AML-193 (cell line): ENCODE measurements around the gene LRRC4C.
"Not testable (repeated sequence)": the region's sequence is repeated elsewhere in the genome, so short reads cannot be mapped to it uniquely, and the experiment has no call there.

Experiments
- DNase-seq, 2 experiments: peaks; one replicate each; lab custom pipeline; 2025; lab: John Stamatoyannopoulos, UW

Gene LRRC4C

DNA sequence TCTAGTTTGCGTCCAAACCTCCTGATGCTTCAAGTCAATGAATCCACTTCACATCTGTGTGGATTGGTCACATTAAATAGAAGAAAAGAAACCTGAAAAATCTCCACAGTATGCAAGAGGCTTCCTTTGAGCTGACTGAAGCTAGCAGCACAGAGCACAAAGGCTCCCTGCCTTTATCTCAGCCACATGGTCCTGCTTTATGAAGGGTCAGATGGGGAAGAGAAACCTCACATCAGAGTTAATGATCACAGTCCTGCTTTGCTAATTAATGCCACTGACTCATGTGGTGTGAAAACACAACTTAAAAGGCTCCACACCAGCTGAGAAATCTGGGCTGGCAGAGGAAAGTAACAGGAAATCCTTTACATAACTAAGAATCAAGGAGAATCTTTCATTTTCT lies 1291.0 kb downstream of the LRRC4C start:
- DNase-seq = no peak

GRCh38 chr11:40167805-40168204 lies 1291.6 kb downstream of the LRRC4C start:
- DNase-seq = not testable (repeated sequence)

GRCh38 chr11:40166892-40167291 lies 1292.6 kb downstream of the LRRC4C start:
- DNase-seq = no peak

GRCh38 chr11:40162901-40163883 lies 1296.3 kb downstream of the LRRC4C start:
- no peak for DNase-seq

DNA sequence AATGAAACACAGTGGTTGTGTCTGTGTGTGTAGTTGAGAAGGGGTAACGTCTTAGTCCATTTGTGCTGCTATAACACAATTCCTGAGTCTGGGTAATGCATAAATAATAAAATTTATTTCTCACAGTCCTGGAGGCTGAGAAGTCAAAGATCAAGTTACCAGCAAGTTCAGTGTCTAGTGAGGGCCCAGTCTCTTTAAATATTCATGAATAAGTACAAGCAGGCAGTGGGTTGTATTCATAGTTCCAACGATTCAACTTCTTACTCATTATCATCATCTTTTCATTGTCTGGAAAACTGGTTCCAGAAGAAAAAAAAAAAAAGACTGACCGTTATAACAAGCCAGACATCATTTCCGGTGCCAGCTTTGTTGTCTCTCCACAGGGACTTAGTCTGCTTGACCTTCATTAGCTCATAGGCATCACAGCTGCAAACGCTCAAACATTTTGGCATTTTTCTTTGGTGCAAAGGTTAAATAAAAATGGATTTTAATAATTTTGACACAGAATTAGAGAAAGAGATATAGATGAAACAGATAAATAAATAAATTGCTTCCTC lies 1297.5 kb downstream of the LRRC4C start:
- DNase-seq = no peak

GRCh38 chr11:40160418-40160817 lies 1299.0 kb downstream of the LRRC4C start:
- no peak for DNase-seq

DNA sequence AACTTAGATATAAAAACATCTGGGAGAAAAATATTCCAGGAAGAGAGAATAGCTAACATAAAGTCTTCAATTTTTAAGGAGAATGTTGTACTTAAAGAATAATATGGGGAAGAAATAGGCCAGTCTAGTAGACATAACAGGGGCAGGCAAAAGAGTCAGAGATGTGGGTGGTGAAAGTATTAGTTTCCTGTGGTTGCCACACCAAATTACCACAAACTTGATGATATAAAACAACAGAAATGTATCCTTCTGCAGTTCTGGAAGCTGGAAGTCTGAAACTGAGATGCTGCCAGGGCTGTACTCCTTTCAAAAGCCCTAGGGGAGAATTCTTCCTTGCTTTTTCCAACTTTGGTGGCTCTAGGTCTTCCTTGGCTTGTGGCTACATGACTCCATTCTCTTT lies 1309.7 kb downstream of the LRRC4C start:
- no peak for DNase-seq

GRCh38 chr11:40140560-40140959 lies 1318.9 kb downstream of the LRRC4C start:
- DNase-seq = no peak

DNA sequence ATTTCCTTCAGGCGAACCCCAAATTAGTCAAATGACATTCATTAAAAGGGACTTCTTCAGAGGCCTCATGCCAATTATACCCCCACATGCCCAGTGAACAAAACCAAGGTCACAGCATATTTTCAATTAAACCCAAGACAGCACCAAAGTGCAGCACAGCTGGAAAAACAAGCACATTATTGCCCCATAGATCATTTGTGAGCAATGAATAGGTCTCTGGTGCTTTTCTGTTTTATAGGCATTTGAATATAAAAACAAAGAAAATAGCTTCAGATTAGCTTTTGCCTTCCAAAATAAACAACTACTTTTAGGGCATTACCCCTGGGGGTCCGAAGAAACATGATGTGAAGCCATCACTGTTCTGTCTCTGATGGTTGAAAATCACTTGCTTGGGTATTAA lies 1319.9 kb downstream of the LRRC4C start:
- no peak for DNase-seq

DNA sequence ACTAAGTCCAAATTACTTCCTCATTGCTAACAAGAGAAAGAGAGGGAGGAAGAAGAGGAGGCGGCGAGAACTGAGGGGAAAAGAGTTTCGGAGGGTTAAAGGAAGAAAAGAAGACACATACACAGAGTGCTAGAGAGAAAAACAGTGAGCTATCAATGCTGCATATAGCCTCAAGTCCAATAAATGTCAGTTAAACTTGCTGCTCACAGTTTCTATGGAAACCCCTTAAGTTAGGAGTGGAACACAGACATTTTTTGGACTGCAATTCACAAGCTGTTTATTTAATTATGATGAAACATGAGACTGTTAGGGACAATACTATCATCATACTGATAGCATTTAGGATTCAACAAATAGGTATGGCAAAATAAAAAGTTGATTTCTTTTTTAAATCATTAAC lies 1320.4 kb downstream of the LRRC4C start:
- DNase-seq = no peak

DNA sequence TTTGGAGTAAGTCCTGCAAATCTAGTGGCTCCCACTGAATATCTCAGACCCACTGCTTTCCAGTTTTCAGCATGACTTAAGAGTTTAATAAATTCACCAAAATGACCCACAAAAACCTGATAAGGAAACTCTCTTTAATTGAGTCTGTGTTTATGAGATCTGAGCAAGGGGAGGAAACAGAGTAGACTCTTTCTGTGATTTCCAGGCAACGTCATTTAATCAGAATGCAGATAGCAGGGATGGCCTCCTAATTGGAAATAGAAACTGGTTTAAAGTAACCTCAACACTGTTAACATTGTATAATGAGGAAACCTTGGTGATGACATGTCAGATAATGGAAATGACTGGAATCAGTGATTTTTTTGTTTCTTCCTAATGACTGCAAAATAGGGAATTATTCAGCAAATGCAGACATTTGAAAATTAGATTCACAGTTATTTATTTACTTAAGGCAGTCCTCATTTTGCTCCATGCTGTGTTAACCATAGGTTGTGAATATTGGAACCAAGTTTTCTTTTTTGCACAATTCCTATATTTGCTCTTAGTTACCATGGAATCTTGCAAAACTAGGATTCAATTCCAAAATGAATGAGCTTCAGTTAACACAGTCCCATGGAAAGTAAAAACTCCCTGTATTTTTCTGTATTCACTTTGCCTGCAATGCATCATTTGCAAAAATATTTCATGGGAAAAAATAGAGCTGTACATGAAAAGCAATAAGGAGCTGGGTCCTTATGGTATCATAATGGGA lies 1324.5 kb downstream of the LRRC4C start:
- no peak for DNase-seq

DNA sequence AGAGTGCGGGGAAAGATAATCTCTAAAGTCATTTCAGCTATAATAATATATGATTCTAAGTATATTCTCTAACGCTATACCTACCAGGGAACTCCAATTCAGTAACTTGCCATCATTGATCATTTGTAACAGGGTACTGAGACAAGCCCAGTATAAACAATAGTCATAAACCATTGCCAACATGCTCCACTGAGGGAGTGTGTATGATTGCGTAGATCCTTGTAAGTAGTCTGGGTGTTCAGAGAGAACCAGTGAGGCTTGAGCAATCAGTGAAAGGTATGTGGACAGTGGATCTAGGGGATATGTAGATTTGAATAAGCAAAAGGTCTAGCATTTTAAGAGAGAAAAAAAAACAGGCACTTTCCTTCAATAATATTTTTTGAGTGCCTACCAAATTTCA lies 1326.0 kb downstream of the LRRC4C start:
- DNase-seq = no peak

- no peak for DNase-seq
Observed at GRCh38 chr11:40132912-40133311, 1326.5 kb downstream of the LRRC4C start.

GRCh38 chr11:40130427-40130826 lies 1329.0 kb downstream of the LRRC4C start:
- no peak for DNase-seq

- peak in 1 of 2 experiments; percentile 1 for DNase-seq
Observed at GRCh38 chr11:40129266-40129665, 1330.2 kb downstream of the LRRC4C start.

- DNase-seq = peak in 1 of 2 experiments; percentile 3
Observed at GRCh38 chr11:40125054-40125453, 1334.4 kb downstream of the LRRC4C start.

DNA sequence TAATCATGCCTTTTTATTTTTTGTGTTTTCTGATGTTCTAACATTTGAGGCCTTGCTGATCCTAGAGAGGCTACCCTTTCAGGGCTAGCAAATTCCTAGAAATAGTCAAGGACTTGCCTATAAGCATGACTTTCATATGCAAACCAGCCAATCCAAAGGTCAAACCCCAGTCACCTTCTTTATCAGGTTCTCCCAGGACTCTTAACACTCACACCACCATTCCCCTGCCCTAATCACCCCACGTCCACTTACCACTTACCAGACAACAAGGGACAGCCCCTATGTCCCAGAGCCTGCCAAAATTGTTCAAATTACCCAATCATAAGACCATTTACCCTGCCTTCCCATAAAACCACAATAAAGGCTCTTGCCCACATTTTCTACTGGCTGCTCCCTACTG lies 1339.8 kb downstream of the LRRC4C start:
- DNase-seq = no peak

DNA sequence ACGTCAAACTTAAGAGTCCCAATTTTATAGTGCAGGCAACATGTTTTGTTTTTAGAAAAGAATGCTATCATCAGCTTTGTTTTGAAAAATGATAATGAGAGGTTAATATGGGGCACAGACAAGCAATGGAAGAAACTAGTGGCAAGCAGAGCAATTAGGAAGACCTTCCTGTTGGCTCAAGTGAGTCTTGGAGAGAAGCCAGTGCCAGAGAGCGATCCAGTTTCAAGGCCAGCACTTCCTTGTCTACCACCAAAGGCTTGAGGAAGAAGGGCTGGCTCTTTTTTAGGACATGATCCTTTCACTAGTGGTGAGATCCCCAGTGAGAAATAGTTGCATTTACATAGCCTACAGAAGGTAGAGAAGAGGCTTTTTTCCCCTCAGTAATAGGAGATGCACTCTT lies 1340.7 kb downstream of the LRRC4C start:
- DNase-seq = no peak

- no peak for DNase-seq
Observed at GRCh38 chr11:40118026-40118425, 1341.4 kb downstream of the LRRC4C start.

- no peak for DNase-seq
Observed at GRCh38 chr11:40104941-40105550, 1354.4 kb downstream of the LRRC4C start.

DNA sequence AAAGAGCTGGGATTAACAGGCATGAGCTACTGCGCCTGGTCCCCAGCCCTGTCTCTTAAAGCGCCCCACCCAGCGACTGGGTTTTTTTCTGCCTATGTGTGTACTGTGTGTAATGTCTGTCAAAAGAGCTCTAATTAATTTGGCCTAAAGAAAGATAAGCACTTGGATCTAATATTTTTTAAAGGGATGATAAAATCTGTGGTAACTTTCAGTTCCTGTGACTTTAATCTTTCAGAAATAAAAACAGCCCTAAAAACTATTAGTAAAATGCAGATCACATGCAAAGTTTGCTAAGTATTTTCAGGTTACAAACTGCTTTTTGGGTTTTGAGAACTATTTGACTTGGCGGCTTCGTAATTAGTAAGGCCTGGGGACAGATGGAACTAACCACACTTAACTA lies 1358.7 kb downstream of the LRRC4C start:
- no peak for DNase-seq

GRCh38 chr11:40100162-40100553 lies 1359.3 kb downstream of the LRRC4C start:
- DNase-seq = no peak
